HG02870 (cell line): ENCODE results near the gene CELSR2.

Experiments used
- ATAC-seq: cut with Tn5 transposase; IDR thresholded peaks from one replicate; pipeline ENCODE4 v1.9.1; 2021; ENCODE audit warnings: mild to moderate bottlenecking, moderate library complexity; ENCODE audit not compliant: unreplicated experiment

The CELSR2 gene

GRCh38 chr1:109229531-109230127 is 19.7 kb upstream of the CELSR2 start:
- no peak for ATAC-seq

GRCh38 chr1:109231066-109231465 is 18.3 kb upstream of the CELSR2 start:
- ATAC-seq: no peak

- ATAC-seq: no peak
Observed at GRCh38 chr1:109235137-109235536, 14.2 kb upstream of the CELSR2 start.

GRCh38 chr1:109237512-109237911 is 11.8 kb upstream of the CELSR2 start:
- no peak for ATAC-seq

- no peak for ATAC-seq
Observed at GRCh38 chr1:109238382-109238781, 11.0 kb upstream of the CELSR2 start.

GRCh38 chr1:109239047-109239408 is 10.3 kb upstream of the CELSR2 start:
- ATAC-seq: no peak

- no peak for ATAC-seq
Observed at GRCh38 chr1:109239409-109240068, 9.8 kb upstream of the CELSR2 start.

- no peak for ATAC-seq
Observed at GRCh38 chr1:109240158-109241152, 8.9 kb upstream of the CELSR2 start.

- ATAC-seq: no peak
Observed at GRCh38 chr1:109241344-109241743, 8.0 kb upstream of the CELSR2 start.

- no peak for ATAC-seq
Observed at GRCh38 chr1:109241841-109242345, 7.4 kb upstream of the CELSR2 start.

GRCh38 chr1:109242387-109242786 is 7.0 kb upstream of the CELSR2 start:
- ATAC-seq: no peak

- ATAC-seq: no peak
Observed at GRCh38 chr1:109243221-109243620, 6.1 kb upstream of the CELSR2 start.

- no peak for ATAC-seq
Observed at GRCh38 chr1:109243860-109244552, 5.3 kb upstream of the CELSR2 start.

- no peak for ATAC-seq
Observed at GRCh38 chr1:109246141-109246551, 3.2 kb upstream of the CELSR2 start.

- ATAC-seq: no peak
Observed at GRCh38 chr1:109247401-109248365, 1.7 kb upstream of the CELSR2 start.

- no peak for ATAC-seq
Observed at GRCh38 chr1:109248444-109248796, 919 bp upstream of the CELSR2 start.

- peak; percentile 36 for ATAC-seq
Observed at GRCh38 chr1:109249654-109250401, 489 bp downstream of the CELSR2 start.

- no peak for ATAC-seq
Observed at GRCh38 chr1:109250454-109251276, 1.3 kb downstream of the CELSR2 start.
